IMR-90 (cell line): ENCODE measurements around the gene SPINK4. TPM values are rescaled to one million over a fixed set of nuclear protein-coding genes. Genes with fewer than 3 reads are reported as not detected.

Experiments used
- ATAC-seq: fragments of 200-7000 bp; cut with Tn5 transposase; 2 replicates; pipeline ENCODE4 v1.9.1; 2020; ENCODE audit warnings: low read depth, mild to moderate bottlenecking, moderate library complexity
- BruUV-seq: library from RNA; stranded (reverse); fragments of 400-500 nt; replicated peaks from 2 replicates; lab custom pipeline; 2021; lab: Mats Ljungman, UMichigan
- CTCF ChIA-PET: fragments of 300-600 bp; formaldehyde crosslinking; extraction: SDS; loops from one replicate; lab custom pipeline; 2021; ENCODE audit warnings: antibody characterized with exemption; lab: Yijun Ruan, JAX
- POLR2A ChIA-PET: fragments of 300-600 bp; sonication (Branson Sonifier 250); formaldehyde crosslinking; loops from one replicate; lab custom pipeline; 2022; ENCODE audit warnings: antibody characterized with exemption; ENCODE audit not compliant: unreplicated experiment; lab: Charles Lee
- DNase-seq: peaks from one replicate; pipeline ENCODE4 v3.0.0; 2013
- H2AFZ ChIP-seq: replicated peaks from 2 replicates; pipeline ENCODE3; 2013; ENCODE audit warnings: low read length, mild to moderate bottlenecking; ENCODE audit not compliant: poor library complexity
- H2AK5ac ChIP-seq: 2 replicates; pipeline ENCODE4 v1.6.1; 2013; ENCODE audit warnings: low read depth, low read length, inconsistent platforms
- H2AK9ac ChIP-seq: replicated peaks from 2 replicates; pipeline ENCODE3; 2013; ENCODE audit warnings: mild to moderate bottlenecking, low read depth, low read length, moderate library complexity; ENCODE audit not compliant: poor library complexity
- H2BK120ac ChIP-seq: 2 replicates; pipeline ENCODE4 v1.6.1; 2013; ENCODE audit warnings: low read depth, low read length, inconsistent platforms
- H2BK15ac ChIP-seq: 3 replicates; pipeline ENCODE4 v1.6.1; 2013; ENCODE audit warnings: low read depth, low read length, inconsistent platforms
- H2BK20ac ChIP-seq: 2 replicates; pipeline ENCODE4 v1.6.1; 2013; ENCODE audit warnings: low read depth, mild to moderate bottlenecking, inconsistent platforms, low read length, moderate library complexity
- H2BK5ac ChIP-seq: 2 replicates; pipeline ENCODE4 v1.6.1; 2013; ENCODE audit warnings: mild to moderate bottlenecking, low read depth, low read length, inconsistent platforms; ENCODE audit not compliant: poor library complexity, severe bottlenecking
- H3K14ac ChIP-seq: replicated peaks from 2 replicates; pipeline ENCODE4 v1.6.1; 2013; ENCODE audit warnings: low read depth, low read length, inconsistent platforms
- H3K18ac ChIP-seq: 2 replicates; pipeline ENCODE4 v1.6.1; 2013; ENCODE audit warnings: low read depth, low read length, control low read depth
- H3K23ac ChIP-seq: 2 replicates; pipeline ENCODE4 v1.6.1; 2013; ENCODE audit warnings: low read depth, low read length, inconsistent platforms
- H3K27ac ChIP-seq: 2 replicates; pipeline ENCODE4 v1.5.1; 2013; ENCODE audit warnings: mild to moderate bottlenecking, control low read depth, low read length; ENCODE audit not compliant: insufficient read depth
- H3K27me3 ChIP-seq: 2 replicates; pipeline ENCODE4 v1.6.1; 2013; ENCODE audit warnings: low read length; ENCODE audit not compliant: control insufficient read depth, insufficient read depth
- H3K36me3 ChIP-seq: 2 replicates; pipeline ENCODE4 v1.6.1; 2013; ENCODE audit warnings: low read length, mixed read lengths; ENCODE audit not compliant: control insufficient read depth, insufficient read depth
- H3K4ac ChIP-seq: 2 replicates; pipeline ENCODE4 v1.6.1; 2013; ENCODE audit warnings: low read depth, low read length, inconsistent platforms
- H3K4me1 ChIP-seq: 2 replicates; pipeline ENCODE4 v1.6.1; 2013; ENCODE audit warnings: low read length, mixed read lengths; ENCODE audit not compliant: control insufficient read depth, insufficient read depth
- H3K4me2 ChIP-seq: 2 replicates; pipeline ENCODE4 v1.6.1; 2013; ENCODE audit warnings: low read depth, mild to moderate bottlenecking, control low read depth, low read length, moderate library complexity
- H3K4me3 ChIP-seq: 2 replicates; pipeline ENCODE4 v1.5.1; 2013; ENCODE audit warnings: low read depth, mild to moderate bottlenecking, control low read depth, low read length, moderate library complexity; ENCODE audit not compliant: insufficient read depth
- H3K56ac ChIP-seq: 2 replicates; pipeline ENCODE4 v1.6.1; 2013; ENCODE audit warnings: low read length, inconsistent platforms; ENCODE audit not compliant: insufficient read depth; ENCODE audit errors: extremely low read depth
- H3K79me1 ChIP-seq, 2 experiments: 2 replicates each; pipeline ENCODE4 v1.6.1; 2013; ENCODE audit warnings: low read length in 2 of 2, inconsistent platforms in 1 of 2, low read depth in 1 of 2
- H3K9ac ChIP-seq: 2 replicates; pipeline ENCODE4 v1.6.1; 2013; ENCODE audit warnings: low read depth, low read length, control low read depth
- H3K9me1 ChIP-seq: 2 replicates; pipeline ENCODE4 v1.6.1; 2013; ENCODE audit warnings: low read length, inconsistent platforms; ENCODE audit not compliant: insufficient read depth
- H3K9me3 ChIP-seq: 2 replicates; pipeline ENCODE4 v1.6.1; 2013; ENCODE audit warnings: low read length; ENCODE audit not compliant: control insufficient read depth, insufficient read depth
- H4K20me1 ChIP-seq: 2 replicates; pipeline ENCODE4 v1.6.1; 2013; ENCODE audit warnings: low read length, inconsistent platforms; ENCODE audit not compliant: insufficient read depth
- H4K5ac ChIP-seq: 2 replicates; pipeline ENCODE4 v1.6.1; 2013; ENCODE audit warnings: mild to moderate bottlenecking, low read depth, low read length, control low read depth
- H4K8ac ChIP-seq, 2 experiments: 2 replicates each; pipeline ENCODE4 v1.6.1; 2013; ENCODE audit warnings: low read depth in 2 of 2, low read length in 2 of 2, control low read depth in 1 of 2, inconsistent platforms in 1 of 2
- H4K91ac ChIP-seq: 2 replicates; pipeline ENCODE4 v1.6.1; 2013; ENCODE audit warnings: low read depth, low read length, inconsistent platforms; ENCODE audit not compliant: insufficient read depth
- CEBPB ChIP-seq: IDR thresholded peaks from 2 replicates; pipeline ENCODE4 v1.6.1; 2012; ENCODE audit warnings: low read depth, low read length, improper control_type of control experiment
- MAFK ChIP-seq: IDR thresholded peaks from 2 replicates; pipeline ENCODE4 v1.6.1; 2012; ENCODE audit warnings: low read depth, low read length, improper control_type of control experiment
- WGBS, 2 experiments: methylation state at CpG; one replicate each; pipeline versions ENCODE4 v1.1.5 to v1.1.7; 2013; ENCODE audit warnings: missing lambda C conversion rate in 2 of 2; ENCODE audit not compliant: insufficient read length in 1 of 2; ENCODE audit errors: extremely low coverage in 2 of 2; 5-methylcytosine and 5-hydroxymethylcytosine counted together
- dilution Hi-C: fragments of 300-500 bp; cut with HindIII; formaldehyde crosslinking; loops from one replicate; pipeline ENCODE4 v1.14.3; 2018; ENCODE audit warnings: low sequenced_read_pairs; ENCODE audit not compliant: unreplicated experiment
- in situ Hi-C: fragments of 300-500 bp; cut with MboI; formaldehyde crosslinking; loops from 3 replicates; pipeline ENCODE4 v1.14.3; 2019; ENCODE audit warnings: low sequenced_read_pairs, inconsistent platforms, mixed read lengths
- intact Hi-C: fragments of 100-400 bp; cut with micrococcal nuclease; formaldehyde crosslinking; loops from 2 replicates; pipeline ENCODE4 v1.10.0; 2022
- polyA plus RNA-seq, 3 experiments: library from polyadenylated mRNA; depleted of rRNA; stranded (reverse); fragments of >200 nt; gene quantifications; 2 replicates each; pipeline ENCODE4 v1.2.3, GENCODE V29; 2012; ENCODE audit warnings: low replicate concordance in 1 of 3
- total RNA-seq: library from RNA; depleted of rRNA; stranded (reverse); fragments of >200 nt; gene quantifications from 2 replicates; pipeline ENCODE4 v1.2.3, GENCODE V29; 2012
- TF ChIP-seq, protein P1 (sequence below): conservative IDR thresholded peaks from 2 replicates; pipeline ENCODE4 v1.5.1; 2012; ENCODE audit warnings: mild to moderate bottlenecking, low read depth, low read length, improper control_type of control experiment

SPINK4 gene
- total and polyA plus RNA-seq, 2 of the 4 experiments (the other 2 are of a cell fraction) = not detected

GRCh38 chr9:33291901-33292300 lies 51.9 kb downstream of the SPINK4 start:
- Histone ChIP-seq H4K5ac (no peak overlapping the region), H3K18ac (no peak overlapping the region), H4K20me1 (no peaks in the 10 kb centered on the region), H3K14ac (no peak overlapping the region), H2BK120ac (no peak overlapping the region), H3K79me1 (peaks cover 39 to 63% of the 10 kb centered on the region in 2 experiments), H3K27me3 (no peaks in the 10 kb centered on the region), H2AFZ (no peak overlapping the region), H3K27ac (no peak overlapping the region), H3K9me3 (no peaks in the 10 kb centered on the region), H3K4ac (no peak overlapping the region), H2BK20ac (no peak overlapping the region), H2AK5ac (peak overlapping the region; percentile 44; the same call in 1 of the 2 replicates), H3K56ac (no peak overlapping the region), H3K9ac (no peak overlapping the region), H3K9me1 (no peaks in the 10 kb centered on the region), H3K4me2 (no peak overlapping the region), H2BK15ac (no peak overlapping the region), H3K4me1 (peaks cover 6% of the 10 kb centered on the region), H4K91ac (no peak overlapping the region), H3K23ac (no peak overlapping the region), H3K36me3 (peaks cover 20% of the 10 kb centered on the region), H4K8ac (no peak overlapping the region), H2AK9ac (no peak overlapping the region), H2BK5ac (no peak overlapping the region), H3K4me3 (no peak overlapping the region)
- intact Hi-C loops (loop anchor here (10.0 kb wide), 1 partner anchor 63 kb away; no protein-coding TSS in a partner anchor), in situ Hi-C loops (loop anchor here (5.0 kb wide), 1 partner anchor 175 kb away; no protein-coding TSS in a partner anchor), dilution Hi-C loops (loop anchor here (25.0 kb wide), 1 partner anchor 170 kb away; the partner anchor contains the start of gene NOL6)
- ChIA-PET POLR2A (no interaction called here), CTCF (interaction anchor here (0.6 kb wide), 1 partner anchor 175 kb away, joined by 5 read pairs; no protein-coding TSS in a partner anchor)
- TF ChIP-seq CEBPB = no peak
- no peak for TF ChIP-seq MAFK
- TF ChIP-seq, protein P1, sequence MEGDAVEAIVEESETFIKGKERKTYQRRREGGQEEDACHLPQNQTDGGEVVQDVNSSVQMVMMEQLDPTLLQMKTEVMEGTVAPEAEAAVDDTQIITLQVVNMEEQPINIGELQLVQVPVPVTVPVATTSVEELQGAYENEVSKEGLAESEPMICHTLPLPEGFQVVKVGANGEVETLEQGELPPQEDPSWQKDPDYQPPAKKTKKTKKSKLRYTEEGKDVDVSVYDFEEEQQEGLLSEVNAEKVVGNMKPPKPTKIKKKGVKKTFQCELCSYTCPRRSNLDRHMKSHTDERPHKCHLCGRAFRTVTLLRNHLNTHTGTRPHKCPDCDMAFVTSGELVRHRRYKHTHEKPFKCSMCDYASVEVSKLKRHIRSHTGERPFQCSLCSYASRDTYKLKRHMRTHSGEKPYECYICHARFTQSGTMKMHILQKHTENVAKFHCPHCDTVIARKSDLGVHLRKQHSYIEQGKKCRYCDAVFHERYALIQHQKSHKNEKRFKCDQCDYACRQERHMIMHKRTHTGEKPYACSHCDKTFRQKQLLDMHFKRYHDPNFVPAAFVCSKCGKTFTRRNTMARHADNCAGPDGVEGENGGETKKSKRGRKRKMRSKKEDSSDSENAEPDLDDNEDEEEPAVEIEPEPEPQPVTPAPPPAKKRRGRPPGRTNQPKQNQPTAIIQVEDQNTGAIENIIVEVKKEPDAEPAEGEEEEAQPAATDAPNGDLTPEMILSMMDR = no peak
- WGBS, 2 experiments = no CpG with 5 or more reads among the region's 5 CpGs
- no TSS peak for BruUV-seq
- no peak for DNase-seq
- no peak for ATAC-seq
